ENCODE measurements around the gene CALML5. TPM values are rescaled to one million over a fixed set of nuclear protein-coding genes. Genes with fewer than 3 reads are reported as not detected.

CALML5 gene
- total and polyA plus RNA-seq, 9 of the 15 experiments (the other 6 are each of a cell fraction or from before 2014, with no cell fraction given): not detected

DNA sequence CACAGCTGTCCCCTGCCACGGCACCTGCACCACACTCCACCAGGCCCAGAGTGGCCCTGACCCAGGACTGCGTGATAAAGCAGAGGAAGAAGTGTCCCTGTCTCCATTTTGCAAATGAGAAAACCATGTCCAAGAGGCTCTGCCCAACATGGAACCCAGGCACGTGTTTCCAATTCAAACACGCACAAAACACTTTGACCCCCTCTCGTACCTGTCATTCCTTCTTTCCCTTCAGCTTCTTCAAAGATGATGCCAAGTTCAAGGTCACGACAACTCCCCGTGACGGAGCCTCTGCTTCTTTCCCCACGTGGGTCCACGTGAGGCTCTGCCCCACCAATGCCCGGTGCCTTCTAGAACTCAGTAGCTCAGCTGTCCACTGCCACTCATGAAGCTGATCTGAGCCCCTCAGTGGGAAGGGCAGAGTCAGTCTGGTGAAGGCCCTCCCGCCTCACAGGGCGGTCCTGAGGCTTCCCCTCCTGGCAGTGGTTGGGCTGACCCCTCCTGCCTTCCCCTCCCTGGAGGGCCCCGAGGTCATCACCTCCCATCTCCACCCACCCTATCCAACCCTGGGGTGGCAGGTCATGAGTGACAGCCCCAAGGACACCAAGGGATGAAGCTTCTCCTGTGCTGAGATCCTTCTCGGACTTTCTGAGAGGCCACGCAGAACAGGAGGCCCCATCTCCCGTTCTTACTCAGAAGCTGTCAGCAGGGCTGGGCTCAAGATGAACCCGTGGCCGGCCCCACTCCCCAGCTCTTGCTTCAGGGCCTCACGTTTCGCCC lies 19.0 kb downstream of the CALML5 start (continued):
- TF ChIP-seq, protein P1, sequence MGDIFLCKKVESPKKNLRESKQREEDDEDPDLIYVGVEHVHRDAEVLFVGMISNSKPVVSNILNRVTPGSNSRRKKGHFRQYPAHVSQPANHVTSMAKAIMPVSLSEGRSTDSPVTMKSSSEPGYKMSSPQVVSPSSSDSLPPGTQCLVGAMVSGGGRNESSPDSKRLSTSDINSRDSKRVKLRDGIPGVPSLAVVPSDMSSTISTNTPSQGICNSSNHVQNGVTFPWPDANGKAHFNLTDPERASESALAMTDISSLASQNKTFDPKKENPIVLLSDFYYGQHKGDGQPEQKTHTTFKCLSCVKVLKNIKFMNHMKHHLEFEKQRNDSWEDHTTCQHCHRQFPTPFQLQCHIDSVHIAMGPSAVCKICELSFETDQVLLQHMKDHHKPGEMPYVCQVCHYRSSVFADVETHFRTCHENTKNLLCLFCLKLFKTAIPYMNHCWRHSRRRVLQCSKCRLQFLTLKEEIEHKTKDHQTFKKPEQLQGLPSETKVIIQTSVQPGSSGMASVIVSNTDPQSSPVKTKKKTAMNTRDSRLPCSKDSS (IDR thresholded peaks at IDR 0.05; ENCODE audit: low read depth, partially characterized antibody): no peak
- no peak for TF ChIP-seq KLF1 (tag; IDR thresholded peaks at IDR 0.05)
- TF ChIP-seq KDM2B (CRISPR knock-in tag; IDR thresholded peaks at IDR 0.05): no peak
- no peak for TF ChIP-seq HLTF (IDR thresholded peaks at IDR 0.05)
- no peak for TF ChIP-seq HDAC1 (IDR thresholded peaks at IDR 0.05)
- no peak for TF ChIP-seq BCOR (IDR thresholded peaks at IDR 0.05)
- 0 out of 2 replicates have a peak, but pooled peaks have one; percentile 39 for TF ChIP-seq HDGF (IDR thresholded peaks at IDR 0.05)
- TF ChIP-seq SREBF1 (IDR thresholded peaks at IDR 0.05; ENCODE audit: borderline replicate concordance, low read depth, low read length): no peak
- TF ChIP-seq FOXA1 (IDR thresholded peaks at IDR 0.05; ENCODE audit: borderline replicate concordance): no peak
- TF ChIP-seq ASH1L (IDR thresholded peaks at IDR 0.05; ENCODE audit: borderline replicate concordance, low read depth, partially characterized antibody): no peak
- no peak for TF ChIP-seq CBX5 (IDR thresholded peaks at IDR 0.05; ENCODE audit: borderline replicate concordance, low read depth)
- TF ChIP-seq, protein P2, sequence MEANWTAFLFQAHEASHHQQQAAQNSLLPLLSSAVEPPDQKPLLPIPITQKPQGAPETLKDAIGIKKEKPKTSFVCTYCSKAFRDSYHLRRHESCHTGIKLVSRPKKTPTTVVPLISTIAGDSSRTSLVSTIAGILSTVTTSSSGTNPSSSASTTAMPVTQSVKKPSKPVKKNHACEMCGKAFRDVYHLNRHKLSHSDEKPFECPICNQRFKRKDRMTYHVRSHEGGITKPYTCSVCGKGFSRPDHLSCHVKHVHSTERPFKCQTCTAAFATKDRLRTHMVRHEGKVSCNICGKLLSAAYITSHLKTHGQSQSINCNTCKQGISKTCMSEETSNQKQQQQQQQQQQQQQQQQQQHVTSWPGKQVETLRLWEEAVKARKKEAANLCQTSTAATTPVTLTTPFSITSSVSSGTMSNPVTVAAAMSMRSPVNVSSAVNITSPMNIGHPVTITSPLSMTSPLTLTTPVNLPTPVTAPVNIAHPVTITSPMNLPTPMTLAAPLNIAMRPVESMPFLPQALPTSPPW (CRISPR knock-in tag; IDR thresholded peaks at IDR 0.05): peak; percentile 90
- peak; percentile 39; the same call in 1 of the 2 replicates for TF ChIP-seq POLR2AphosphoS2 (IDR thresholded peaks at IDR 0.05; ENCODE audit: low read length)
- TF ChIP-seq TSC22D4 (tag; IDR thresholded peaks at IDR 0.05): no peak
- TF ChIP-seq CEBPG (CRISPR knock-in tag; IDR thresholded peaks at IDR 0.05): no peak
- TF ChIP-seq CEBPG (tag; conservative IDR thresholded peaks at IDR 0.05 in 1 of 2, IDR thresholded peaks at IDR 0.05 in 1 of 2): no peak
- no peak for TF ChIP-seq ZNF282 (CRISPR knock-in tag; IDR thresholded peaks at IDR 0.05)
- no peak for TF ChIP-seq SMARCA4 (IDR thresholded peaks at IDR 0.05)
- TF ChIP-seq, protein P3, sequence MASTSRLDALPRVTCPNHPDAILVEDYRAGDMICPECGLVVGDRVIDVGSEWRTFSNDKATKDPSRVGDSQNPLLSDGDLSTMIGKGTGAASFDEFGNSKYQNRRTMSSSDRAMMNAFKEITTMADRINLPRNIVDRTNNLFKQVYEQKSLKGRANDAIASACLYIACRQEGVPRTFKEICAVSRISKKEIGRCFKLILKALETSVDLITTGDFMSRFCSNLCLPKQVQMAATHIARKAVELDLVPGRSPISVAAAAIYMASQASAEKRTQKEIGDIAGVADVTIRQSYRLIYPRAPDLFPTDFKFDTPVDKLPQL (IDR thresholded peaks at IDR 0.05; ENCODE audit: extremely low read depth, insufficient read length): no peak
- TF ChIP-seq ILF3 (IDR thresholded peaks at IDR 0.05; ENCODE audit: borderline replicate concordance): no peak
- no peak for TF ChIP-seq HCFC1 (IDR thresholded peaks at IDR 0.05; ENCODE audit: low read depth, low read length)
- TF ChIP-seq OTX1 (CRISPR knock-in tag; IDR thresholded peaks at IDR 0.05): no peak
- no peak for TF ChIP-seq TBL1XR1 (IDR thresholded peaks at IDR 0.05; ENCODE audit: low read length in 2 of 2)
- no peak for TF ChIP-seq ZNF354B (CRISPR knock-in tag; IDR thresholded peaks at IDR 0.05)
- TF ChIP-seq, protein P4, sequence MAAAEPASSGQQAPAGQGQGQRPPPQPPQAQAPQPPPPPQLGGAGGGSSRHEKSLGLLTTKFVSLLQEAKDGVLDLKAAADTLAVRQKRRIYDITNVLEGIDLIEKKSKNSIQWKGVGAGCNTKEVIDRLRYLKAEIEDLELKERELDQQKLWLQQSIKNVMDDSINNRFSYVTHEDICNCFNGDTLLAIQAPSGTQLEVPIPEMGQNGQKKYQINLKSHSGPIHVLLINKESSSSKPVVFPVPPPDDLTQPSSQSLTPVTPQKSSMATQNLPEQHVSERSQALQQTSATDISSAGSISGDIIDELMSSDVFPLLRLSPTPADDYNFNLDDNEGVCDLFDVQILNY (CRISPR knock-in tag; IDR thresholded peaks at IDR 0.05): no peak
